Astrocyte (in vitro differentiated cells and primary cell): ENCODE measurements around the gene BRINP2. TPM values are rescaled to one million over a fixed set of nuclear protein-coding genes. Genes with fewer than 3 reads are reported as not detected.

Experiments
- DNase-seq: peaks from one replicate; pipeline ENCODE4 v3.0.0-alpha.2; 2010; ENCODE audit warnings: low read depth
- FAIRE-seq: peaks from 2 replicates; lab custom pipeline; 2011; peaks lifted over from hg19 to GRCh38; lab: Jason Lieb, UNC
- H2AFZ ChIP-seq: 2 replicates; pipeline ENCODE4 v1.6.0; 2012; ENCODE audit warnings: low read depth, low read length, inconsistent platforms
- H3K27ac ChIP-seq: 2 replicates; pipeline ENCODE4 v1.5.1; 2011; ENCODE audit warnings: low read depth, low read length, inconsistent platforms
- H3K27me3 ChIP-seq: 2 replicates; pipeline ENCODE4 v1.6.0; 2011; ENCODE audit warnings: low read length, inconsistent platforms; ENCODE audit not compliant: insufficient read depth
- H3K36me3 ChIP-seq: 2 replicates; pipeline ENCODE4 v1.5.1; 2011; ENCODE audit warnings: low read length, inconsistent platforms; ENCODE audit not compliant: insufficient read depth
- H3K4me1 ChIP-seq: 2 replicates; pipeline ENCODE4 v1.5.1; 2011; ENCODE audit warnings: low read length, inconsistent platforms; ENCODE audit not compliant: insufficient read depth
- H3K4me2 ChIP-seq: 2 replicates; pipeline ENCODE4 v1.6.0; 2012; ENCODE audit warnings: low read length, inconsistent platforms
- H3K4me3 ChIP-seq: 2 replicates; pipeline ENCODE4 v1.5.1; 2011; ENCODE audit warnings: low read depth, mild to moderate bottlenecking, low read length, inconsistent platforms; ENCODE audit not compliant: insufficient read depth
- H3K79me2 ChIP-seq: 2 replicates; pipeline ENCODE4 v1.6.0; 2012; ENCODE audit warnings: mild to moderate bottlenecking, low read length, inconsistent platforms; ENCODE audit not compliant: insufficient read depth
- H3K9ac ChIP-seq: 2 replicates; pipeline ENCODE4 v1.6.0; 2012; ENCODE audit warnings: mild to moderate bottlenecking, low read length, inconsistent platforms
- H3K9me3 ChIP-seq: 2 replicates; pipeline ENCODE4 v1.5.1; 2012; ENCODE audit warnings: low read depth, mild to moderate bottlenecking, low read length, inconsistent platforms; ENCODE audit not compliant: insufficient read depth
- H4K20me1 ChIP-seq: 2 replicates; pipeline ENCODE4 v1.6.0; 2012; ENCODE audit warnings: low read length, inconsistent platforms; ENCODE audit not compliant: insufficient read depth
- H3K27ac Mint-ChIP-seq: one replicate; pipeline ENCODE4 v1.8.0; 2021; ENCODE audit warnings: mild to moderate bottlenecking, mixed read lengths; ENCODE audit not compliant: unreplicated experiment
- H3K27me3 Mint-ChIP-seq: one replicate; pipeline ENCODE4 v1.8.0; 2021; ENCODE audit warnings: low read depth, mixed read lengths; ENCODE audit not compliant: unreplicated experiment
- H3K36me3 Mint-ChIP-seq: one replicate; pipeline ENCODE4 v1.8.0; 2021; ENCODE audit warnings: low read depth, mixed read lengths; ENCODE audit not compliant: unreplicated experiment
- H3K4me1 Mint-ChIP-seq: one replicate; pipeline ENCODE4 v1.8.0; 2021; ENCODE audit warnings: low read depth, mixed read lengths; ENCODE audit not compliant: unreplicated experiment
- H3K4me3 Mint-ChIP-seq: one replicate; pipeline ENCODE4 v1.8.0; 2021; ENCODE audit warnings: mild to moderate bottlenecking, moderate library complexity, mixed read lengths; ENCODE audit not compliant: unreplicated experiment
- H3K9me3 Mint-ChIP-seq: one replicate; pipeline ENCODE4 v1.8.0; 2021; ENCODE audit warnings: mild to moderate bottlenecking, mixed read lengths; ENCODE audit not compliant: unreplicated experiment
- EZH2 ChIP-seq: IDR thresholded peaks from 2 replicates; pipeline ENCODE4 v1.6.1; 2012; ENCODE audit warnings: mild to moderate bottlenecking, low read length, inconsistent platforms; ENCODE audit not compliant: insufficient read depth
- total RNA-seq: library from RNA; stranded (reverse); gene quantifications from 2 replicates; pipeline ENCODE4 v1.2.1, GENCODE V29; 2021
- TF ChIP-seq, protein P1 (sequence below): IDR thresholded peaks from 2 replicates; pipeline ENCODE4 v1.5.1; 2011; ENCODE audit warnings: low read depth, mild to moderate bottlenecking, inconsistent platforms, low read length, moderate library complexity; ENCODE audit not compliant: insufficient read depth

BRINP2 gene
- total RNA-seq, 1 donor from 2014 or later, result not detected

- Mint-ChIP-seq H3K27ac (peak overlapping the region; percentile 26), H3K4me1 (peaks cover 11% of the 10 kb centered on the region), H3K4me3 (no peak overlapping the region), H3K27me3 (peaks cover 3% of the 10 kb centered on the region), H3K9me3 (no peaks in the 10 kb centered on the region), H3K36me3 (no peaks in the 10 kb centered on the region)
- H3K9me3 ChIP-seq, result no peaks in the 10 kb centered on the region
- no peak for FAIRE-seq
- H3K79me2 ChIP-seq, result no peaks in the 10 kb centered on the region
- H3K9ac ChIP-seq, result no peak overlapping the region
- no peak for DNase-seq
- TF ChIP-seq, protein P1, sequence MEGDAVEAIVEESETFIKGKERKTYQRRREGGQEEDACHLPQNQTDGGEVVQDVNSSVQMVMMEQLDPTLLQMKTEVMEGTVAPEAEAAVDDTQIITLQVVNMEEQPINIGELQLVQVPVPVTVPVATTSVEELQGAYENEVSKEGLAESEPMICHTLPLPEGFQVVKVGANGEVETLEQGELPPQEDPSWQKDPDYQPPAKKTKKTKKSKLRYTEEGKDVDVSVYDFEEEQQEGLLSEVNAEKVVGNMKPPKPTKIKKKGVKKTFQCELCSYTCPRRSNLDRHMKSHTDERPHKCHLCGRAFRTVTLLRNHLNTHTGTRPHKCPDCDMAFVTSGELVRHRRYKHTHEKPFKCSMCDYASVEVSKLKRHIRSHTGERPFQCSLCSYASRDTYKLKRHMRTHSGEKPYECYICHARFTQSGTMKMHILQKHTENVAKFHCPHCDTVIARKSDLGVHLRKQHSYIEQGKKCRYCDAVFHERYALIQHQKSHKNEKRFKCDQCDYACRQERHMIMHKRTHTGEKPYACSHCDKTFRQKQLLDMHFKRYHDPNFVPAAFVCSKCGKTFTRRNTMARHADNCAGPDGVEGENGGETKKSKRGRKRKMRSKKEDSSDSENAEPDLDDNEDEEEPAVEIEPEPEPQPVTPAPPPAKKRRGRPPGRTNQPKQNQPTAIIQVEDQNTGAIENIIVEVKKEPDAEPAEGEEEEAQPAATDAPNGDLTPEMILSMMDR, result no peak
- TF ChIP-seq EZH2, result no peak
- H3K4me1 ChIP-seq, result peaks cover 13% of the 10 kb centered on the region
- no peak overlapping the region for H2AFZ ChIP-seq
- H3K27me3 ChIP-seq, result no peaks in the 10 kb centered on the region
- peak overlapping the region; percentile 7 for H3K27ac ChIP-seq
- no peaks in the 10 kb centered on the region for H4K20me1 ChIP-seq
- H3K4me3 ChIP-seq, result no peak overlapping the region
- H3K36me3 ChIP-seq, result no peaks in the 10 kb centered on the region
- H3K4me2 ChIP-seq, result no peak overlapping the region
Observed at GRCh38 chr1:177208920-177209319, 38.2 kb downstream of the BRINP2 start.

GRCh38 chr1:177209357-177209756, 38.6 kb downstream of the BRINP2 start:
- Histone ChIP-seq H3K4me2 (no peak overlapping the region), H3K4me3 (no peak overlapping the region), H3K36me3 (no peaks in the 10 kb centered on the region), H3K9me3 (no peaks in the 10 kb centered on the region), H2AFZ (no peak overlapping the region), H3K79me2 (no peaks in the 10 kb centered on the region), H3K27me3 (no peaks in the 10 kb centered on the region), H3K4me1 (peaks cover 13% of the 10 kb centered on the region), H3K27ac (peak overlapping the region; percentile 45), H4K20me1 (no peaks in the 10 kb centered on the region), H3K9ac (no peak overlapping the region)
- peaks cover 3% of the 10 kb centered on the region for H3K27me3 Mint-ChIP-seq
- H3K36me3 Mint-ChIP-seq, result no peaks in the 10 kb centered on the region
- peak; percentile 99 for DNase-seq
- peaks cover 11% of the 10 kb centered on the region for H3K4me1 Mint-ChIP-seq
- no peak overlapping the region for H3K4me3 Mint-ChIP-seq
- peak; percentile 92 for FAIRE-seq
- H3K9me3 Mint-ChIP-seq, result no peaks in the 10 kb centered on the region
- TF ChIP-seq, protein P1, result no peak
- no peak for TF ChIP-seq EZH2
- peak overlapping the region; percentile 36 for H3K27ac Mint-ChIP-seq

- Histone ChIP-seq H3K4me1 (peaks cover 13% of the 10 kb centered on the region), H2AFZ (no peak overlapping the region), H3K4me3 (no peak overlapping the region), H3K27me3 (no peaks in the 10 kb centered on the region), H3K79me2 (no peaks in the 10 kb centered on the region), H3K4me2 (no peak overlapping the region), H3K27ac (peak overlapping the region; percentile 45), H3K9me3 (no peaks in the 10 kb centered on the region), H4K20me1 (no peaks in the 10 kb centered on the region), H3K36me3 (no peaks in the 10 kb centered on the region), H3K9ac (no peak overlapping the region)
- H3K9me3 Mint-ChIP-seq, result no peaks in the 10 kb centered on the region
- H3K4me1 Mint-ChIP-seq, result peaks cover 11% of the 10 kb centered on the region
- DNase-seq (no peak), FAIRE-seq (no peak)
- H3K27ac Mint-ChIP-seq, result no peak overlapping the region
- peaks cover 3% of the 10 kb centered on the region for H3K27me3 Mint-ChIP-seq
- H3K36me3 Mint-ChIP-seq, result no peaks in the 10 kb centered on the region
- no peak overlapping the region for H3K4me3 Mint-ChIP-seq
- TF ChIP-seq EZH2, result no peak
- TF ChIP-seq, protein P1, result no peak
Observed at GRCh38 chr1:177210071-177210470, 39.3 kb downstream of the BRINP2 start.
